H1 (cell line): ENCODE results near the gene SPATA21. TPM values are rescaled to one million over a fixed set of nuclear protein-coding genes. Genes with fewer than 3 reads are reported as not detected.

Experiments
- CTCF ChIA-PET: fragments of 300-600 bp; sonication (Branson Sonifier 250); formaldehyde crosslinking; loops from one replicate; lab custom pipeline; 2021; ENCODE audit not compliant: partially characterized antibody; lab: Charles Lee
- POLR2A ChIA-PET: fragments of 300-600 bp; sonication (Branson Sonifier 250); formaldehyde crosslinking; loops from one replicate; lab custom pipeline; 2021; ENCODE audit warnings: inconsistent platforms; ENCODE audit not compliant: partially characterized antibody; lab: Charles Lee
- DNase-seq, 2 experiments: peaks; one replicate each; pipeline versions ENCODE4 v3.0.0 to v3.0.0-alpha.2; 2010 to 2022; ENCODE audit warnings: low spot score in 2 of 2, low read depth in 1 of 2, mixed read lengths in 1 of 2
- FAIRE-seq: peaks from 2 replicates; lab custom pipeline; 2011; peaks lifted over from hg19 to GRCh38; lab: Jason Lieb, UNC
- H2AFZ ChIP-seq: 2 replicates; pipeline ENCODE4 v1.8.1; 2012; ENCODE audit warnings: low read length, inconsistent platforms
- H2AK5ac ChIP-seq: 2 replicates; pipeline ENCODE4 v1.6.1; 2013; ENCODE audit warnings: low read depth, low read length
- H2BK120ac ChIP-seq: replicated peaks from 2 replicates; pipeline ENCODE3; 2013; ENCODE audit warnings: low read depth, low read length, inconsistent platforms
- H2BK12ac ChIP-seq: 2 replicates; pipeline ENCODE4 v1.6.1; 2013; ENCODE audit warnings: low read depth, low read length
- H2BK15ac ChIP-seq: 2 replicates; pipeline ENCODE4 v1.6.1; 2013; ENCODE audit warnings: low read length
- H2BK20ac ChIP-seq: 2 replicates; pipeline ENCODE4 v1.6.1; 2013; ENCODE audit warnings: low read length
- H2BK5ac ChIP-seq: 2 replicates; pipeline ENCODE4 v1.6.1; 2013; ENCODE audit warnings: low read depth, low read length
- H3K14ac ChIP-seq: 2 replicates; pipeline ENCODE4 v1.6.1; 2013; ENCODE audit warnings: inconsistent platforms; ENCODE audit not compliant: insufficient read length
- H3K18ac ChIP-seq: 2 replicates; pipeline ENCODE4 v1.6.1; 2013; ENCODE audit warnings: low read length; ENCODE audit errors: extremely low read depth
- H3K23ac ChIP-seq: 2 replicates; pipeline ENCODE4 v1.6.1; 2013; ENCODE audit warnings: inconsistent platforms; ENCODE audit not compliant: insufficient read length
- H3K23me2 ChIP-seq: 2 replicates; pipeline ENCODE4 v1.6.1; 2013; ENCODE audit warnings: low read depth, low read length
- H3K27ac ChIP-seq: 2 replicates; pipeline ENCODE4 v1.6.1; 2011; ENCODE audit warnings: low read depth, low read length, inconsistent platforms
- H3K27me3 ChIP-seq, 4 experiments: replicated peaks in 1 of 4; 1 replicate in 1 of 4; 2 replicates in 3 of 4; pipeline versions ENCODE4 v1.6.1 to v1.8.1; 2011 to 2013; ENCODE audit warnings: low read length in 3 of 4, mild to moderate bottlenecking in 3 of 4, inconsistent platforms in 2 of 4, mixed read lengths in 2 of 4, moderate library complexity in 1 of 4; ENCODE audit not compliant: control insufficient read depth in 3 of 4, insufficient read depth in 3 of 4; ENCODE audit errors: extremely low read depth in 1 of 4
- H3K36me3 ChIP-seq, 4 experiments: 2 replicates each; pipeline versions ENCODE4 v1.6.1 to v1.8.1; 2011 to 2013; ENCODE audit warnings: mild to moderate bottlenecking in 4 of 4, low read length in 3 of 4, moderate library complexity in 2 of 4, control low read depth in 1 of 4, inconsistent platforms in 1 of 4; ENCODE audit not compliant: insufficient read depth in 4 of 4, control insufficient read depth in 2 of 4
- H3K4ac ChIP-seq: replicated peaks from 2 replicates; pipeline ENCODE3; 2013; ENCODE audit warnings: low read length, low read depth, mixed read lengths, inconsistent platforms; ENCODE audit not compliant: insufficient read length
- H3K4me1 ChIP-seq, 4 experiments: replicated peaks in 1 of 4; 1 replicate in 1 of 4; 2 replicates in 3 of 4; pipeline versions ENCODE4 v1.6.1 to v1.8.1; 2011 to 2013; ENCODE audit warnings: low read length in 3 of 4, inconsistent platforms in 2 of 4, mixed read lengths in 1 of 4; ENCODE audit not compliant: insufficient read depth in 4 of 4, control insufficient read depth in 3 of 4
- H3K4me2 ChIP-seq, 2 experiments: 2 replicates each; pipeline versions ENCODE4 v1.6.1 to v1.8.1; 2011 to 2013; ENCODE audit warnings: low read depth in 2 of 2, low read length in 2 of 2, control low read depth in 1 of 2, inconsistent platforms in 1 of 2, mild to moderate bottlenecking in 1 of 2; ENCODE audit not compliant: insufficient read depth in 1 of 2
- H3K4me3 ChIP-seq, 4 experiments: fragments of 200-600, 300-600 bp in 1 of 4; sonication (generic), shearing (Covaris generic), sonication (Bioruptor Twin) in 1 of 4; 2 replicates each; pipeline versions ENCODE4 v1.5.1 to v1.8.1; 2011 to 2016; ENCODE audit warnings: low read length in 4 of 4, low read depth in 3 of 4, control low read depth in 2 of 4, inconsistent platforms in 2 of 4, mild to moderate bottlenecking in 2 of 4, mixed read lengths in 1 of 4, moderate library complexity in 1 of 4; ENCODE audit not compliant: insufficient read depth in 2 of 4; ENCODE audit errors: extremely low read depth in 1 of 4
- H3K56ac ChIP-seq: replicated peaks from 2 replicates; pipeline ENCODE3; 2013; ENCODE audit warnings: low read depth, mild to moderate bottlenecking, mixed read lengths, low read length, inconsistent platforms; ENCODE audit not compliant: insufficient read length
- H3K79me1 ChIP-seq: 2 replicates; pipeline ENCODE4 v1.6.1; 2013; ENCODE audit warnings: low read depth, low read length, control low read depth
- H3K79me2 ChIP-seq, 2 experiments: 2 replicates each; pipeline versions ENCODE4 v1.6.1 to v1.8.1; 2012 to 2013; ENCODE audit warnings: low read length in 2 of 2, mild to moderate bottlenecking in 2 of 2, inconsistent platforms in 1 of 2; ENCODE audit not compliant: insufficient read depth in 2 of 2, control insufficient read depth in 1 of 2
- H3K9ac ChIP-seq, 4 experiments: replicated peaks in 1 of 4; 1 replicate in 1 of 4; 2 replicates in 3 of 4; pipeline versions ENCODE4 v1.6.1 to v1.8.1; 2011 to 2013; ENCODE audit warnings: low read depth in 3 of 4, low read length in 3 of 4, control low read depth in 2 of 4, mild to moderate bottlenecking in 2 of 4, moderate library complexity in 2 of 4, inconsistent platforms in 1 of 4; ENCODE audit errors: extremely low read depth in 1 of 4
- H3K9me3 ChIP-seq, 2 experiments: 2 replicates each; pipeline versions ENCODE4 v1.6.1 to v1.8.1; 2012 to 2013; ENCODE audit warnings: mild to moderate bottlenecking in 2 of 2, moderate library complexity in 2 of 2, control low read depth in 1 of 2, inconsistent platforms in 1 of 2, low read depth in 1 of 2, low read length in 1 of 2, mixed read lengths in 1 of 2; ENCODE audit not compliant: insufficient read depth in 2 of 2
- H4K20me1 ChIP-seq, 2 experiments: replicated peaks in 1 of 2; 2 replicates each; pipeline versions ENCODE3 to v1.8.1; 2011 to 2013; ENCODE audit warnings: inconsistent platforms in 2 of 2, low read length in 2 of 2, mild to moderate bottlenecking in 1 of 2; ENCODE audit not compliant: insufficient read depth in 2 of 2, control insufficient read depth in 1 of 2
- H4K5ac ChIP-seq: 2 replicates; pipeline ENCODE4 v1.6.1; 2013; ENCODE audit warnings: low read length, low read depth, mixed read lengths, inconsistent platforms; ENCODE audit not compliant: insufficient read length
- H4K8ac ChIP-seq: 2 replicates; pipeline ENCODE4 v1.8.0; 2013; ENCODE audit warnings: mild to moderate bottlenecking, moderate library complexity, low read length, inconsistent platforms; ENCODE audit not compliant: insufficient read depth; ENCODE audit errors: extremely low read depth
- H4K91ac ChIP-seq: replicated peaks from 2 replicates; pipeline ENCODE3; 2013; ENCODE audit warnings: low read length, mixed read lengths, inconsistent platforms; ENCODE audit not compliant: insufficient read length
- GTF2F1 ChIP-seq: IDR thresholded peaks from 2 replicates; pipeline ENCODE4 v1.6.1; 2012; ENCODE audit warnings: low read depth, low read length, improper control_type of control experiment, borderline replicate concordance
- NANOG ChIP-seq: IDR thresholded peaks from 2 replicates; pipeline ENCODE4 v1.6.1; 2011; ENCODE audit warnings: low read length, low read depth, mild to moderate bottlenecking, inconsistent platforms; ENCODE audit not compliant: insufficient read depth, poor library complexity, severe bottlenecking
- PHF8 ChIP-seq: fragments of 200-600 bp; sonication (generic); conservative IDR thresholded peaks from 2 replicates; pipeline ENCODE4 v1.7.1; 2012; ENCODE audit warnings: low read depth, mild to moderate bottlenecking, inconsistent platforms, low read length, moderate library complexity
- SIRT6 ChIP-seq: IDR thresholded peaks from one replicate; pipeline ENCODE4 v1.7.1; 2012; ENCODE audit warnings: low read length, inconsistent platforms
- WGBS, 2 experiments: shearing (Covaris generic) in 1 of 2; methylation state at CpG; one replicate each; pipeline versions ENCODE4 v1.1.6 to v1.1.7; 2013 to 2015; ENCODE audit warnings: low lambda C conversion rate in 2 of 2, mixed read lengths in 2 of 2, inconsistent platforms in 1 of 2, low coverage in 1 of 2, missing lambda C conversion rate in 1 of 2; ENCODE audit not compliant: insufficient replicate concordance in 2 of 2, insufficient coverage in 1 of 2, insufficient read length in 1 of 2; ENCODE audit errors: extremely low coverage in 1 of 2, missing lambda C conversion rate in 1 of 2; 5-methylcytosine and 5-hydroxymethylcytosine counted together
- polyA plus RNA-seq, 7 experiments: library from polyadenylated mRNA; depleted of rRNA in 3 of 7; stranded (reverse) in 5 of 7; unstranded in 2 of 7; fragments of >200 nt in 5 of 7; fragments of 200-250 nt in 2 of 7; gene quantifications; 1 replicate in 5 of 7; 2 replicates in 1 of 7; 4 replicates in 1 of 7; pipeline versions ENCODE4 v1.2.1 to v1.2.3, GENCODE V29; 2011 to 2013; ENCODE audit warnings: missing spikeins in 2 of 7, mixed read lengths in 2 of 7
- total RNA-seq: library from RNA; stranded (reverse); fragmentation: NEBNext Ultra II Directional; extraction: Animal tissue kit (Norgen Biotek cat#: 25700); gene quantifications from 2 replicates; pipeline ENCODE4 v1.2.1, GENCODE V29; 2021

SPATA21 gene
- total and polyA plus RNA-seq, 2 of the 8 experiments (the other 6 are each of a cell fraction or from before 2014, with no cell fraction given) = not detected

- H4K20me1 ChIP-seq = no peaks in the 10 kb centered on the region
- H3K79me1 ChIP-seq = no peaks in the 10 kb centered on the region
- H2BK15ac ChIP-seq = no peak overlapping the region
- no peak overlapping the region for H2BK20ac ChIP-seq
- H2AFZ ChIP-seq = no peak overlapping the region
- no peaks in the 10 kb centered on the region for H3K79me2 ChIP-seq
- H3K27ac ChIP-seq = no peak overlapping the region
- no peak overlapping the region for H3K23ac ChIP-seq
- no peak overlapping the region for H2BK5ac ChIP-seq
- no peak overlapping the region for H3K14ac ChIP-seq
- H3K18ac ChIP-seq = no peak overlapping the region
- no peak for DNase-seq
- H4K8ac ChIP-seq = no peak overlapping the region
- no peak overlapping the region for H2AK5ac ChIP-seq
- ChIA-PET POLR2A (interaction anchor here (1.2 kb wide), 1 partner anchor 12 kb away, joined by 3 read pairs; no protein-coding TSS in a partner anchor), CTCF (interaction anchor here (1.0 kb wide), 1 partner anchor 33 kb away, joined by 3 read pairs; no protein-coding TSS in a partner anchor)
- H3K4me2 ChIP-seq = no peak overlapping the region
- no peak overlapping the region for H4K5ac ChIP-seq
- no peak overlapping the region for H2BK12ac ChIP-seq
- no peak overlapping the region for H3K4me3 ChIP-seq
- FAIRE-seq = no peak
- no peaks in the 10 kb centered on the region for H3K23me2 ChIP-seq
- H2BK120ac ChIP-seq = no peak overlapping the region
- no peak overlapping the region for H3K4ac ChIP-seq
- no peak overlapping the region for H3K56ac ChIP-seq
- no peaks in the 10 kb centered on the region for H3K27me3 ChIP-seq
- H4K91ac ChIP-seq = no peak overlapping the region
- WGBS, 2 experiments = 82% methylated on average over 2 of the region's 2 CpGs; no CpG with 5 or more reads in 1 of the 2 experiments
- peaks cover 0 to 4% (median 0%) of the 10 kb centered on the region in 4 experiments; a peak in 1 of 7 replicates for H3K4me1 ChIP-seq
- H3K36me3 ChIP-seq = no peaks in the 10 kb centered on the region
- TF ChIP-seq SIRT6 (no peak), NANOG (no peak), GTF2F1 (no peak), PHF8 (no peak)
- H3K9me3 ChIP-seq = no peaks in the 10 kb centered on the region
- no peak overlapping the region for H3K9ac ChIP-seq
Observed at GRCh38 chr1:16434501-16434900, 2.7 kb downstream of the SPATA21 start.
